HG03175 (cell line): ENCODE data around the gene STPG2.

Experiments
- ATAC-seq: cut with Tn5 transposase; IDR thresholded peaks from one replicate; pipeline ENCODE4 v1.9.1; 2021; ENCODE audit warnings: mild to moderate bottlenecking, moderate library complexity; ENCODE audit not compliant: unreplicated experiment

Gene STPG2

GRCh38 chr4:98143001-98143899, at the start of gene STPG2:
STPG2 (minus strand) TSS chr4:98143476.
- peak; percentile 98 for ATAC-seq

DNA sequence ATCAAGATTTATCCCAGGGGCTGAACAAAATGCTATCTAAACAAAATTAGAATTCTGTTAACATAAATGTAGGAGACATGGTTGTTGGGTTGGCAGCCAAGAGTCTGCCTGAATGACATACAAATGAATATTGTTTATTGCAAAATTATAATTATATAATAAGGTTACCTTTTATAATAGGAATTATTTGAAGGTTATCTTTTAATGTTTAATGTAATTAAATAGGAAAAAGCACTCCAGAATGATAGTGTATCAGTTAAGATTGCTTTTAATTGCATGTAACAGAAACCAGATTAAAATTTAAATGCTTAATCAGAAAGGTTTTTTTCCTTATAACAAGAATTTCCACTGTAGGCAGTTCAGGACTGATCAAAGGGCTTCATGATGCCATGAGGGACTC, 42.0 kb upstream of the STPG2 start:
- ATAC-seq: no peak

DNA sequence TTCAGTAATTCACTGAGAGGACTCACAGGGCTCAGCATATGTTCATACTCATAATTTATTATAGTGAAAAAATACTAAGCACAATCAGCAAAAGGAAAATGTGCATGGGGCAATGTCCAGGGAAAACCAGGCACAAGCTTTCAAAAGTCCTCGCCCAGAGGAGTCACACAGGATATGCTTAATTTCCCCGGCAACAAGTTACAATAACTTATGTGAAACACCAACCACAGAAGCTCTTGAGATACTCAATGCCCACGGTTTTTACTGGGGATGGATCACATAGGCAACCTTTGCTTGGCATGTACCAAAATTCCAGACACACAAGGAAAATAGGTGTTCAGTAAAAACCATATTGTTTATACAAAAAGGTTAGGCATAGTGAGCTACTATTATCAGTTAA, 38.5 kb upstream of the STPG2 start:
- no peak for ATAC-seq

- no peak for ATAC-seq
Observed at GRCh38 chr4:98179951-98180350, 36.7 kb upstream of the STPG2 start.

DNA sequence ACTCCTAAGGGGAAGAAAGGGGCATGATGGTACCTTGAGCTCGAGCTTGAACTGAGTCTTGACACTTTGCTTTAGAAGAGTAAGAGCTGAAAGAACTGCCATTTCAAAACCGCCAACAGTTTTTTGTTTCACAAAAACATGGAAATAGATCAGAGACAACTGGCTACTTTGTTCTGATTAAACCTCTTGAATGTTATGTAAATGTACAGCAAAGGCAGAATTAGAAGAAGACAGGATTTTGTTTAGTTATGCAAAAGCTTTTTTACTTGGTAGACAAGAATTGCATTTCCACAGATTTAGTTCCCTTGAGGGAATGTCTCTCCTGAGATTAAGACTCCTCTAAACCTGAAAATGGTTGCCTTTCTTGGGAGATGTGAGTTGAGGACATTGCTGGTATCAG, 33.3 kb upstream of the STPG2 start:
- ATAC-seq: no peak

DNA sequence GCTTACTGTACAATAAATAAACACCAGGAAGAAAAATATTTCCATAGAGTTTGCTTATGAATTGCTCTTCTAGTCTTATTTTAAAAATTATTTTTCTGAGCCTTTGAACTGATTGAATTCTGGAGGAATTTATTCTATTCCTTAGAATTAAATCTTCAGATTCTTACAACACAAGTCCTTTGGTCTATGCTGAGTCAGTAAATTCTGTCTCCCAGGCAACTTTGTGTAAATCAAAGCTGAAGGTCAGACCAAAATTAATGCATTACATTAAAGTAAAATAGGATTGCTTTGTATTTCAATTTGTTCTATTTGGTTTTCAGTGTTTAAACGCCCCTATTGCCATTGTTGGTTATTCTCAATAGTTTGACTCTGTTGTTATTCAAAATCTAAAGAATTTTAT, 26.8 kb upstream of the STPG2 start:
- no peak for ATAC-seq

DNA sequence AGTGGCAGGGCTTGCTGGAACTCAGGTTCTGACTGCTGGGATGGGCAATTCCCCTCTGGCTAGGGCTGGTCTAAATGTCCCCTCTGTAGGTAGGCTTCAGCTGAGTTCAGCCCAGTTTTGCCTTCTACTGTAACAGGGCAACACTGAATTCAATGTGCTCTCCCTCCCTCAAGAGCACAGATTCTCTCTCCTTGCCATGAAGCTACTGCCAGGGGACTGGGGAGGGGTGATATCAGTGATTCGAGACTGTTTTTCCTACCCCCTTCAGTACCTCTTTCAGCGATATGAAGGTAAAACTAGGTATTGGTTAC, 23.4 kb upstream of the STPG2 start:
- ATAC-seq: no peak

DNA sequence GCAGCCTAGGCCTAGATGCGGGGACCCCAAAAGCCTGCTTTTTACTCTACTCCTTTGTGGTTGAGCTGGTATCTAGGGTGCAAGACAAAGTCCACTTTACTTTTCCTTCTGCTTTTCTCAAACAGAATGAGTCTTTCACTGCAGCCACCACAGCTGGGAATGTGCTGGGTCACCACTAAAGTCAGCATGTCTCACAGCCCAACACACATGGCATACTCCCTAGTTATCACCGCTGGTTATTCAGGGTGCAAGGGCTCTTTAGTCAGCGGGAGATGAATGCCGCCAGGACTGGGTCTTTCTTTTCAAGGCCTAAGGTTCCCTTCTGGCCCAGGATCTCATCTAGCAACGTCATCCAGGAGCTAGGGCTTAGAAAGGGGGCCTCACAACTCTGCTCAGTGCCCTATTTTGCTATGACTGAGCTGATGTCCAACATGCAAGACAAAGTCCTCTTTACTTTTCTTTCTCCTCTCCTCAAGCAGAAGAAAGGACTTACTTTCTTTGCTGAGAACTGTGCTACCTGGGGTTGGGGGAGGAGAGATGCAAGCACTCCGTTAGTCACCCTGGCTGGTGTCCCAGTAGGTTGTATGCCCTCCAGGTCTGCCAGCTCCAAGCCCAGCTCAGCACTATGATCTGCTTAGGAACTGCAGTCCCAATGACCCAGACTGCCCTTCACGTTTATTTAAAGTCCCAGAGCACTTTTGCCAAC, 22.9 kb upstream of the STPG2 start:
- ATAC-seq: no peak

DNA sequence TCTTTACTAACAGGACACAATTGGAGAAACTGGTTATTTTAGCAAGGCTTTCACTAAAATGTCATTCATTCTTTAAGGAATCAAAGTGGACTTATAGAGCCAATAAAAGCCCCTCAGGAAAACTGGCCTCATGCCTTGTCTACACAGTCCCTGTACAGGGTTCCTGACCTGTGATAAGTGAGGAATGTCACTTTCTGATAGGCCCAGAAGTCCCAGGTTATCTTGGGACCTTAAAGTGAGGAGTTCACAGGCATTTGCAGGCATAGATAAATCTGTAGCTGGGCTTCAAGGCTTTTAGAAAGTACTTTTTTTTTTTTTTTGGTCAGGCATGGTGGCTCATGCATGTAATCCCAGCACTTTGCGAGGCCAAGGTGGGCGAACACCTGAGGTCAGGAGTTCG, 19.4 kb upstream of the STPG2 start:
- ATAC-seq: no peak

DNA sequence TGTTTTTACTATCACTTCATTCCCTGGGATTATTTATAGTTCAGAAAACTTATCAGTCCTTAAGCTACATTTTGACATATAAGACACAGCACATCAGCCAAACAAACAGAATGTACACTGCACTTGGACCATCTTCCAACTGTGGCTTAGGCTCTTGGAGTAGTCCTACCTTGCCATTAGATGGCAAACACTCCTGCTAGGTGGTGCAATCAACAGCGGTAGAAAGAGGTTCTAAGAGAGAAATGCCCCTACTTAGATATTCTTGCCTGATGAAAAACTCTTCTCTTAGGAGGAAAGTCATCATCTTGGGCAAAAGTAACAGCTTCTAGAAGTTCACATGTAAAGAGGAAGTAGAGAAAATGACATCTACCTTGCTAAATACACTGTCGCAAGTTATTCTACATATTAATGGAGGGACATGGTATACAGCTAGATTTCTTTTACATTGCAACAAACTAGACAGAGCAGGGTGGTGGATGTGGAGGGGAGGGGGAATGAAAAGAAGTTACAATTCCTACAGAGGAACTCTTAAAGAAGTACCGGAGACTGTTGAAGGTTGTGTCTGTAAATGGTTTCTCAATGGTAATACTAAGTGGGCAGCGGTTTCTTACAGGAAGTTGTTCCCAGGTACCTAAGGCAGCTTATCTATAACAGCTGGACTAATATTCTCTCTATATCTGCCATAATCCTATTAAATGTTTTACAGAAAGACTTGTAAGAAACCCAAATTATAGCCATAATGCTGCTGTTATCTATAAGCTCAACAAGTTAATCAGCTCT, 8.1 kb upstream of the STPG2 start:
- no peak for ATAC-seq

DNA sequence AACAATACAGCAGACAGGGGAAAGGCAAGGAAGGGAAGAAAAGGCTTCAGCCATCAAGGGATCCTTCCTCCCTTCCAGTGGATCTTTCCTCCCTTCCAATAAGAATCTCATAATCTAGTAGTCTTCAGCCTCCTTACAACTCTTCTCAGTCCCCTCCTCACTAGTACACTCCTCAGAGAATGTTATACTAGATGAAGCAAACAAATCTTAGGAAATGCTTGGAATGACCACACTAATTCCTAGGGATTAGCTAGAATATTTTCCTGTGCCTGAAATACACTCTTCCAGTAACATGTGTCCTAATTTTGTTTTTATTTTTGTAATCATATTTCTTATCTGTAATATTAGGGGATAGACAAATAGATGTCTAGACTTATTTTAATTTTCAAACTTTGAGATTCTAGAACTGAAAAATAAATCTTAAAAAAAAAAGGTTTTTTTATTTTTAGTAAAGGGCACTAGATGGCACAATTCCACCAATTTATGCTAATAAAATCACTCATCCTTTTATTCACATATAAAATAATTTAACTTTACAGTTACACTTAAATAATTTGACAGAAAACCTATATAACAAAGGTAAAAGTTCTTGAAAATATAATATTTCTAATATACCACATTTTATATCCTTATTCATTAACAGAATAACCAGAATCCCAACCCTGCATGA, 7.0 kb upstream of the STPG2 start:
- ATAC-seq: no peak

DNA sequence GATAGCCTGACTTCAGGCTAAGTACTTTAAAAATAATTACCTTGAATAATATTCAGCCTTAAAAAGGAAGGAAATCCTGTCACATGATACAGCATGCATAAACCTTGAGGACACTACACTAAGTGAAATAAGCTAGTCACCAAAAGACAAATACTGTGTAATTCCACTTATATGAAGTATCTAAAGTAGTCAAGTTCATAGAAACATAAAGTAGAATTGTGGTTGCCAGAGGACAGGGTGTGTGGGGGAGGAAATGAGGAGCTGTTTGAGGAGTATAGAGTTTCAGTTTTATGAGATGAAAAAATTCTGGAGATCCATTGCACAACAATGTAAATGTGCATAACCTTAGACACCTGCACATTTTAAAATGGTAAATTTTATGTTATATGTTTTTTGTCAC, 5.6 kb upstream of the STPG2 start:
- no peak for ATAC-seq

DNA sequence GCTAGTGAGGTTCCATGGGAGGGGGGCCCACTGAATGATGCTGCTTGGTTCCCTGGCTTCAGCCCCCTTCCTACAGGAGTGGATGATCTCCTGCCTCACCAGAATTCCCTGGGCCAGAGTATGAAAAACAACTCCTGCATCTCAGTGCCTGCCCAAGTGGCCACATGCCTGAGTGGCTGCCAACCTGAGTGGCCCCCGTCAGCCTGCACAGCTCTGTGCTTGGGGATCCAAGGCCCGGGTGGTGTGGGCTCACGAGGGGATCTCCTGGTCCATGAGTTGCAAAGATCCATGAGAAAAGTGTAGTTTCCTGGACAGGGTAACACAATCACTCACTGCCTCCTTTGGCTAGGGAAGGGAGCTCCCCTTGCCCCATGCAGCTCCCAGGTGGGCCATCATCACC, 17.1 kb downstream of the STPG2 start:
- no peak for ATAC-seq

DNA sequence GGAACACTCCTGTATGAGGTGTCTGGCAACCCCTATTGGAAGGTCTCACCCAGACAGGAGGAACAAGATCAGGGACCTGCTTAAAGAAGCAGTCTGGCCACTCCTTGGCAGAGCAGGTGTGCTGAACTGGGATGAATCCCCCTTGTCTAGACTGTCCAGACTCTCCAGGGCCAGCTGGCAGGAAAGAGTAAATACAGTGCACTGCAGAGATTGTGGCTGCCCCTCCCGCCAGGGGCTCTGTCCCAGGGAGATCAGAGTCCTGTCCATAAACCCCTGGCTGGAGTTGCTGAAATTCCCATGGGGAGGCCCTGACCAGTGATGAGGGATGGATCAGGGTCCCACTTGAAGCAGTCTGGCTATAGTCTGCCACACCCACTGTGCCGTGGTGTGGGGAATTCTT, 17.7 kb downstream of the STPG2 start:
- no peak for ATAC-seq

DNA sequence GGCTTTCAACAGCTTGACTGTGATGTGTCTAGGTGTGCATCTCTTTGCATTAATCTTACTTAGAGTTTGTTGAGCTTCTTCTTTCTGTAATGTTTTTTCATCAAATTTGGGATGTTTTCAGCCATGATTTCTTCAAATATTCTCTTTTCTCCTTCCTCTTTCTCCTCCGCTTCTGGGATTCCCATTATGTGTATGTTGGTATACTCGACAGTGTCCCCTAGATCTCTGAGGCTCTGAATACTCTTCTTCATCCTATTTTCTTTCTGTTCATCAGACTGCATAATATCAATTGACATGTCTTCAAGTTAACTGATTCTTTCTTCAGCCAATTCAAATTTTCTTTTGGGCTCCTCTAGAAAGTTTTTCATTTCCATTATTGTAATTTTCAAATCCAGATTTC, 25.9 kb downstream of the STPG2 start:
- ATAC-seq: no peak

GRCh38 chr4:98113012-98113411, 30.3 kb downstream of the STPG2 start:
- no peak for ATAC-seq

DNA sequence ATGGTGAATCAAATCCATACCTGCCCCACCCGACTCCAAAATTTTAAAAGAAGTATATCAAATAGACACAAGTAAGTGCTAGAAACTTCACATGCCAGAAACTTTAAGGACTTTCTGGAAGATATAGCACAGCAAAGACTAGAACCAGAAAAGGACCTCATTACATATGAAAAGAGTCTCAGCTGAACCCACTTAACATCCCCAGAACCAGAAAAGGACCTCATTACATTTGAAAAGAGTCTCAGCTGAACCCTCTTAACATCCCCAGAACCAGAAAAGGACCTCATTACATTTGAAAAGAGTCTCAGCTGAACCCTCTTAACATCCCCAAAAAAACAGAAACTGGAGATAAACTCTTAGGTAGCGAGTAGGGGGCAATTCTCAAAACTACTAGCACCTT, 32.3 kb downstream of the STPG2 start:
- ATAC-seq: no peak

GRCh38 chr4:98110214-98110613, 33.1 kb downstream of the STPG2 start:
- no peak for ATAC-seq

DNA sequence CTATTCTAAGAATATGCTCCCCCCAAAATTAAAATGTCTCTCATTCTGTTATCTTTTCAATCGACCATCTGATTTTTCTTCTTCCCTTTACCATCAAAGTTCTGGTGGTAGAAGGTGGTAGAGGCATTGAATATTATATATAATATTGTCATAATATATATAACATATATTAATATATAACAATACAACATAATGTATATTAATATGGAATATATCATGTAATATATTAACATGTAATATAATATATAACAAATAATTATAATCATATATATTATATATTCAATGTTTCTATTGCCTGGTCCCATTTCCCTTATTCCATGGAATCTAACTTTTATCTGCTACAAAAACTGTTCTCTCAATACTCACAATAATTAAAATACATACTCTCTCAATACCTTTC, 40.6 kb downstream of the STPG2 start:
- ATAC-seq: no peak

GRCh38 chr4:98101988-98102387, 41.3 kb downstream of the STPG2 start:
- no peak for ATAC-seq

GRCh38 chr4:98098764-98099163, 44.5 kb downstream of the STPG2 start:
- ATAC-seq: no peak
